Activated T-cell treated with anti-CD3 and anti-CD28 coated beads for 1 hour (primary cell): ENCODE data around the gene GPC5.

Experiments used
- DNase-seq: peaks from one replicate; pipeline ENCODE4 v3.0.0-alpha.2; 2020; ENCODE audit warnings: low read depth

The GPC5 gene

GRCh38 chr13:91714855-91715254 lies 316.4 kb downstream of the GPC5 start:
- no peak for DNase-seq

GRCh38 chr13:91716436-91717065 lies 318.1 kb downstream of the GPC5 start:
- no peak for DNase-seq

- DNase-seq: no peak
These were observed 320.6 kb downstream of the GPC5 start for GRCh38 chr13:91719033-91719432.

DNA sequence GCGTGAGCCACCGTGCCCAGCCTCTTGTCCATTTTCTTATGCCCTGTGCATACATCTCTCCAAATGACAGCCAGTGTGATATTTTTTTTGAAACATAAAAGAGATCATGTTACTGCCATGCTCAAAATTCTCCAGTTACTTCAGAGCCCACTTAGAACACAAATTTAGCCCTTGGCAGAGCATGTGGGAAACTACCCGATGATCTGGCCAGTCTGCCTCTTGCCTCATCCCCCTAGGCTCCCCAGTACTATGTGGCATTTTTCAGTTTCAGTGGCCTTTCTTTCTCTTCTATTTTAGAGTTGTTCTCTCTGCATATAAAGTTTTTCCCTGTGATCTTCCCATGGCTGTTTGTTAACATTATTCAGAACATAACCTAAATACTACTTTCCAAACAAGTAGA lies 323.0 kb downstream of the GPC5 start:
- no peak for DNase-seq

DNA sequence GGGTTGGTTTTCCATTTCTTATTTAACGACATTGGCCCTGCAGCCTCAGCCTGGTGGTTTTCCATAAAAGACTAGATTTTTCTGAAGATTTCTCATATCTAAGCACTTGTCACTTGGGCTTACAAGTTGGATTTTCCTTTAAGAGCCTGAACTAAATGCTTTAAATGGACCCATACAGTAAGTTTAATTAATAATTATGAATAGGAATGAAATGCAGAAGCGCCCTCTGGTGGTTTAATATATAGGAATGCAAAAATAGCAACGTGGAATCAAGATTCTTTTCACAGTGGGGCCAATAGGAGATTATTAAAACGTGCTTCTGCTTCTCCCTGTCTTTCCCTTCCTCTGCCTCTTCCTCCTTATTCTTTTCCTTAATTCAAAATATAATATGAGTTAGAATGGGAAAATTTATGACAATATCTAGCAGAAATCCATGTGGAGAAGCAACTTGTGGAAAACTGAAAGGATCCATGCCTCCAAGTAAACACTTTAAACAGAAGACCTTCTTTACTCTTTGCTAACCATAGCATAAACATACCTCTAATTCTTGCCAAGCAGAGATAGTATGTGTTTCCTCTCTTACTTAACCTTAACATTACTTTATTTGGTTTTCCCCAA lies 324.0 kb downstream of the GPC5 start:
- no peak for DNase-seq

GRCh38 chr13:91724591-91724990 lies 326.2 kb downstream of the GPC5 start:
- DNase-seq: no peak

GRCh38 chr13:91725646-91726045 lies 327.2 kb downstream of the GPC5 start:
- no peak for DNase-seq

GRCh38 chr13:91726671-91727070 lies 328.2 kb downstream of the GPC5 start:
- DNase-seq: no peak

GRCh38 chr13:91729859-91730258 lies 331.4 kb downstream of the GPC5 start:
- DNase-seq: no peak

GRCh38 chr13:91739751-91740150 lies 341.3 kb downstream of the GPC5 start:
- no peak for DNase-seq

DNA sequence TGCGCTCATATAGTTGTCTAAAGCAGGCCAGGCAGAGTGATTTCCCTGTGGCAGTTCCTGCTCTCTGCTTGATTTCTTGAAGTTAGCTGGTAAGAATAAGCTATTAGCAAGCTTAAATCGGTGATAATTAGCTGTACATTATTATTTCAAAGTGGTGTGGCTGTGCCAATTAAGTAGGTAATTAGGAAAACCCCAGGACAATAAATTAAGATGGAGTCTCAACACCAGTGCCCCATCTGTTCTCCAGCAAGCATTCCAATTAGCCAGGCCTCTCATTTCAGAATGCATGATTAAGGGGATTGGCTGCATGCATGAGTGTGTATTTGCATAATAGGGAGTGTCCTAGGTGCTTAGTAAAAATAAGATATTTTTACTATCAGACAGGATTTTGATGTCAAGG lies 342.3 kb downstream of the GPC5 start:
- DNase-seq: no peak

GRCh38 chr13:91741925-91742324 lies 343.5 kb downstream of the GPC5 start:
- no peak for DNase-seq

GRCh38 chr13:91744284-91744683 lies 345.9 kb downstream of the GPC5 start:
- no peak for DNase-seq

DNA sequence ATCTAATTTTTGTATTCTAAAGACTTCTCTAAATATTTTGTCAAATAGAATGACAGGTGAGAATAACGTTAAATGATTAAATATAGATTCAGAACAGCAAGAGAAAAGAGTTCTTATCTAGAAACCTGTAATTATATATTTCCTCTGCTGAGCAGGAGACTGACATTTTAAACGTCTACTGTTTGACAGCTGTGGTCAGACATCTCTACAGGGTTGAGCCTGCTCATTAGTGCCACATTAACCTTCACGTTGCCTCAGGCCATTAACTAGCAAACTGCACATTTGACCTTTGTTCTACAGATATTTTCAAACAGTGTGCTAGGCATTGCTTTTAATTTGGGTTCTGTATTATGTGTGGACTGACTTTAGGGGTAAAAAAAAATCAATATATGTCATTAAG lies 347.5 kb downstream of the GPC5 start:
- DNase-seq: no peak

- DNase-seq: no peak
These were observed 348.8 kb downstream of the GPC5 start for GRCh38 chr13:91747186-91747585.

- DNase-seq: no peak
These were observed 350.1 kb downstream of the GPC5 start for GRCh38 chr13:91748416-91749089.

- no peak for DNase-seq
These were observed 360.3 kb downstream of the GPC5 start for GRCh38 chr13:91758724-91759123.

DNA sequence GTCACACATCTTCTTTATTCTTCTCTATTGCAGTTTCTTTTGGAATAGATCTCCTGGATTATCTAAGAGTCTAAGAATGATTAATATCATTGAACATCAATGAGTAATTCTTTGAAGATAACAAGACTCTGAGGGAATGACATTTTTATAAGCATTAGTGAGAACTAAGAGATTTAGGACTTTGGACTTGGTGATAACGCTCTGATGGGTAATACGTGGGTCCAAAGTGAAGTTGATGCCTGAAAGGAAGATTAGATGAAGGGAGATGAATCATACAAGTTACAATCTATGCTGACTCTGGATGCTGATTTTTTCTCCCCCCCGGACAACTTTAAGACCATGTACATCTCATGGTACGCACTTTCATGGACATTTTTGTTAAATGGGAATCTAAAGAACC lies 364.5 kb downstream of the GPC5 start:
- DNase-seq: no peak

- DNase-seq: no peak
These were observed 366.1 kb downstream of the GPC5 start for GRCh38 chr13:91764527-91764926.

DNA sequence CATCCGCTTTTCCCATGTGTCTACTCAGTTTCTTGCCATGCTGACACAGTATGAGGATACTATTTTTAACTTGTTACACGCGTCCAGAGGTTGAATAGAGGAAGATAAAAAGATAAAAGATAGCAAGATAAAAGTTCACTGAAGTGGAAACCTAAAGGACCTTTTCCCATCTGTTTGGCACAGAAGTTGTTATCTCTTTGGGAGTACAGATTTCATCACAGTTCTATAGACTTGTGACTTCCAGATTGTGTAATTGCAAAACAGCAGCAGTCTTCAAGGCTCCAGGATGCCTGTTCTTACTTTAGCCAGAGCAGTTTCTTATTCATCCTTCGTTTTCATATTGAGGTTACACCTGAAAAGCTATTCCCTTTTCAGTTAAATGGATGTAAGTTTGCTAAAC lies 369.2 kb downstream of the GPC5 start:
- DNase-seq: no peak

- DNase-seq: no peak
These were observed 370.3 kb downstream of the GPC5 start for GRCh38 chr13:91768746-91769145.

GRCh38 chr13:91771229-91771628 lies 372.8 kb downstream of the GPC5 start:
- no peak for DNase-seq

DNA sequence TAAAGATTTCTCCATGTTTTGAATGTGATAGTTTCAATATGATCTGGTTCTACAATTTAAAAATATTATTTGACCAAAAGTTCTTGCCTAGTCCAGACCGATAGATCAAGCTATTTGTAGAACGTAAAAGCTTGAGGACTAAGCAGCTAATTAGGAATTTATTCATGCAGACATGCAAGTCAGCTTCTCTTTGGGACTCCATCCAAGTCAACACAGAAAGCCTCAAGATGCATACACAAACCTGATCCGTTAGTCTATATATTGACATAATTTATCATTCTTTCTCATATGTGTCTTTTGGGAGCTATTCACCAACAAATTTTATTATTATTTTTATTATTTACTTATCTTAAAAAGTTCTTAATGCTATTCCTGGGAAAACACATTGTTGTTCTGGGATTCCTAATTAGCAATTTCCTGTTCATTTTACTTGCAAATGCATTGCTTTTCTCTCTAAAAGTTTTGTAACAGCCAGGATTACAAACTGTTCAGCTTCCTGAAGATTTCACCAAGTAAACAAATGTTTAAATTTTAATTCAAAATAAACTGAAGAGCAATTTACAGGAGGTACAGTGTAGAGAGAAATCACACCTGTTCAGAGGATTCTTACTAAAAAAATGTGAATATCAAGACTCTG lies 375.3 kb downstream of the GPC5 start:
- DNase-seq: no peak
